OCI-LY7 (cell line): ENCODE data around the gene ZNF836. TPM values are rescaled to one million over a fixed set of nuclear protein-coding genes. Genes with fewer than 3 reads are reported as not detected.

ENCODE experiments used
- BruUV-seq: library from RNA; stranded (reverse); fragments of 400-500 nt; replicated peaks from 2 replicates; lab custom pipeline; 2021; lab: Mats Ljungman, UMichigan
- CTCF ChIA-PET: fragments of 300-600 bp; sonication (Branson Sonifier 250); formaldehyde crosslinking; loops from one replicate; lab custom pipeline; 2022; ENCODE audit warnings: antibody characterized with exemption; ENCODE audit not compliant: unreplicated experiment; lab: Charles Lee
- POLR2A ChIA-PET: fragments of 300-600 bp; sonication (Branson Sonifier 250); formaldehyde crosslinking; loops from one replicate; lab custom pipeline; 2022; ENCODE audit warnings: antibody characterized with exemption; lab: Charles Lee
- DNase-seq: peaks from one replicate; pipeline ENCODE4 v3.0.0-alpha.2; 2015; ENCODE audit warnings: low spot score
- H2AFZ ChIP-seq: fragments of 200-600 bp; sonication (generic), shearing (Covaris generic); 2 replicates; pipeline ENCODE4 v1.6.1; 2014; ENCODE audit warnings: mild to moderate bottlenecking, antibody characterized with exemption, low read length, moderate library complexity
- H3K27ac ChIP-seq: fragments of 200-600 bp; sonication (generic); 2 replicates; pipeline ENCODE4 v1.5.1; 2014; ENCODE audit warnings: mixed run types, low read depth, mild to moderate bottlenecking, moderate library complexity, low read length, inconsistent platforms; ENCODE audit not compliant: poor library complexity, severe bottlenecking
- H3K36me3 ChIP-seq: fragments of 200-600 bp; sonication (generic); 2 replicates; pipeline ENCODE4 v1.6.1; 2014; ENCODE audit warnings: mild to moderate bottlenecking, antibody characterized with exemption, low read length, moderate library complexity, mixed read lengths; ENCODE audit not compliant: insufficient read depth
- H3K4me1 ChIP-seq: fragments of 200-600 bp; sonication (generic); 2 replicates; pipeline ENCODE4 v1.5.1; 2014; ENCODE audit warnings: mild to moderate bottlenecking, low read length; ENCODE audit not compliant: insufficient read depth, poor library complexity, severe bottlenecking
- H3K4me2 ChIP-seq: fragments of 200-600 bp; sonication (generic); 2 replicates; pipeline ENCODE4 v1.6.1; 2014; ENCODE audit warnings: mild to moderate bottlenecking, low read length
- H3K4me3 ChIP-seq: fragments of 200-600 bp; sonication (generic); 2 replicates; pipeline ENCODE4 v1.5.1; 2014; ENCODE audit warnings: mild to moderate bottlenecking, low read depth, low read length; ENCODE audit not compliant: poor library complexity, severe bottlenecking
- H3K79me2 ChIP-seq: fragments of 200-600 bp; sonication (generic); 2 replicates; pipeline ENCODE4 v1.6.1; 2016; ENCODE audit warnings: low read depth, mild to moderate bottlenecking, low read length, moderate library complexity, mixed read lengths; ENCODE audit not compliant: insufficient read depth
- H3K9me2 ChIP-seq: fragments of 200-600 bp; sonication (generic); 2 replicates; pipeline ENCODE4 v1.6.1; 2016; ENCODE audit warnings: mild to moderate bottlenecking, low read length, mixed read lengths; ENCODE audit not compliant: insufficient read depth
- H3K9me3 ChIP-seq: fragments of 200-600 bp; sonication (generic); 2 replicates; pipeline ENCODE4 v1.6.1; 2014; ENCODE audit warnings: mild to moderate bottlenecking, mixed run types, low read length, mixed read lengths
- H4K20me1 ChIP-seq: fragments of 200-600 bp; sonication (generic); 2 replicates; pipeline ENCODE4 v1.6.1; 2014; ENCODE audit warnings: mild to moderate bottlenecking, antibody characterized with exemption, low read length, moderate library complexity, mixed read lengths; ENCODE audit not compliant: insufficient read depth
- EZH2phosphoT487 ChIP-seq: fragments of 200-600 bp; sonication (generic); IDR thresholded peaks from 2 replicates; pipeline ENCODE4 v1.6.1; 2018; ENCODE audit warnings: low read depth, borderline replicate concordance, mild to moderate bottlenecking, mixed run types, antibody characterized with exemption, low read length, moderate library complexity, mixed read lengths
- intact Hi-C: fragments of 100-400 bp; cut with micrococcal nuclease; formaldehyde crosslinking; loops from one replicate; pipeline ENCODE4 v1.10.0; 2022; ENCODE audit not compliant: unreplicated experiment
- total RNA-seq, 2 experiments: library from RNA; depleted of rRNA in 1 of 2; stranded (reverse); fragments of >200 nt in 1 of 2; shearing (Covaris generic) in 1 of 2; gene quantifications; 2 replicates each; pipeline ENCODE4 v1.2.3, GENCODE V29; 2014 to 2022
- TF ChIP-seq, protein P1 (sequence below): fragments of 200-600 bp; sonication (generic); conservative IDR thresholded peaks from 2 replicates; pipeline ENCODE4 v1.5.1; 2014; ENCODE audit warnings: mild to moderate bottlenecking, antibody characterized with exemption, low read length, moderate library complexity, mixed read lengths

ZNF836 gene
- total RNA-seq, 2 experiments from 2014 or later: 8.0 to 14.8 TPM

DNA sequence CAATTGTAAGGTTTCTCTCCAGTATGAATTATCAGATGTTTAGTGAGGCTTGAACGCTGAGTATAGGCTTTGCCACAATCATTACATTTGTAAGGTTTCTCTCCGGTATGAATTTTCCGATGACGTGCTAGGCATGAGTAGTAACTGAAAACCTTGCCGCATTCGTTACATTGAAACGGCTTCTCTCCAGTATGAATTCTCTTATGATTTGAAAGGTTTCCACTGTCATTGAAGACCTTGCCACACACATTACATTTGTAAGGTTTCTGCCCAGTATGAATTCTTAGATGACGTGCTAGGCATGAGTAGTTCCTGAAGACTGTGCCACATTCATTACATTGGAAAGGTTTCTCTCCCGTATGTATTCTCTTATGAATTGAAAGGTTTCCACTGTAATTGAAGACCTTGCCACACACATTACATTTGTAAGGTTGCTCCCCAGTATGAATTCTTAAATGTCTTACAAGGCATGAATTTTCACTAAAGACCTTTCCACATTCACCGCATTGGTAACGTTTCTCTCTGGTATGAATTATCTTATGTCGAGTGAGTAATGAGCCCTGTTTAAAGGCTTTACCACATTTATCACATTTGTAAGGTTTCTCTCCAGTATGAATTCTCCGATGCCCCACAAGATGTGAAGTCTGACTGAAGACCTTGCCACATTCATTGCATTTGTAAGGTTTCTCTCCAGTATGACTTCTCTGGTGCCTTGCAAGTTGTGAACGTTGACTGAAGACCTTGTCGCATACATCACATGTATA, 15.6 kb downstream of the ZNF836 start:
- Histone ChIP-seq H3K4me1 (no peaks in the 10 kb centered on the region), H3K9me3 (peaks cover 59% of the 10 kb centered on the region), H3K79me2 (no peaks in the 10 kb centered on the region), H3K9me2 (no peaks in the 10 kb centered on the region), H3K36me3 (peaks cover 46% of the 10 kb centered on the region), H3K27ac (no peak overlapping the region), H4K20me1 (no peaks in the 10 kb centered on the region), H3K4me3 (no peak overlapping the region), H2AFZ (no peak overlapping the region), H3K4me2 (no peak overlapping the region)
- no peak for TF ChIP-seq EZH2phosphoT487
- TF ChIP-seq, protein P1, sequence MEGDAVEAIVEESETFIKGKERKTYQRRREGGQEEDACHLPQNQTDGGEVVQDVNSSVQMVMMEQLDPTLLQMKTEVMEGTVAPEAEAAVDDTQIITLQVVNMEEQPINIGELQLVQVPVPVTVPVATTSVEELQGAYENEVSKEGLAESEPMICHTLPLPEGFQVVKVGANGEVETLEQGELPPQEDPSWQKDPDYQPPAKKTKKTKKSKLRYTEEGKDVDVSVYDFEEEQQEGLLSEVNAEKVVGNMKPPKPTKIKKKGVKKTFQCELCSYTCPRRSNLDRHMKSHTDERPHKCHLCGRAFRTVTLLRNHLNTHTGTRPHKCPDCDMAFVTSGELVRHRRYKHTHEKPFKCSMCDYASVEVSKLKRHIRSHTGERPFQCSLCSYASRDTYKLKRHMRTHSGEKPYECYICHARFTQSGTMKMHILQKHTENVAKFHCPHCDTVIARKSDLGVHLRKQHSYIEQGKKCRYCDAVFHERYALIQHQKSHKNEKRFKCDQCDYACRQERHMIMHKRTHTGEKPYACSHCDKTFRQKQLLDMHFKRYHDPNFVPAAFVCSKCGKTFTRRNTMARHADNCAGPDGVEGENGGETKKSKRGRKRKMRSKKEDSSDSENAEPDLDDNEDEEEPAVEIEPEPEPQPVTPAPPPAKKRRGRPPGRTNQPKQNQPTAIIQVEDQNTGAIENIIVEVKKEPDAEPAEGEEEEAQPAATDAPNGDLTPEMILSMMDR: no peak
- intact Hi-C loops: no loop called here
- no TSS peak for BruUV-seq
- CTCF ChIA-PET: no interaction called here
- POLR2A ChIA-PET: no interaction called here
- no peak for DNase-seq

DNA sequence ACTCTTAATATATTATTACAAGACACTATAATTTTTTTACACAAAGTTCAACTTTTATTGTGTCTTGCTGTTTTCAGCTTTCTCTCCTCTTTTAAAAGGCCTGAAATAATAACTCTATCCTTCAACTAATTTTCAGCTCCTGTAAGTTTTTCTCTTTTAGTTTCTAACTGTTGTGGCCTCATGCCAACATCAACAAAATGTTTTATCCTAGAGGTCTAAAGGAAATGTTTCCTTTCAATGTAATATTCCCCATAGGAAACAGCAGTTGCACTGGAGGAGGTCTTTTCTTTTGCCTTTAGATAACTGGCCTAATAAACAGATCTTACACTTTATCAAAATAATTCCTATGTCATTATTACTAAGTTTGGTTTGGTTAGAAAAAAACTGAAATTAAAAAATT, 23.2 kb downstream of the ZNF836 start:
- CTCF ChIA-PET: no interaction called here
- no peak for TF ChIP-seq EZH2phosphoT487
- TF ChIP-seq, protein P1: no peak
- POLR2A ChIA-PET: no interaction called here
- intact Hi-C loops: no loop called here
- peaks cover 18% of the 10 kb centered on the region for H3K9me3 ChIP-seq
- no peak overlapping the region for H3K4me3 ChIP-seq
- no peaks in the 10 kb centered on the region for H3K79me2 ChIP-seq
- no peak overlapping the region for H3K27ac ChIP-seq
- no peaks in the 10 kb centered on the region for H3K36me3 ChIP-seq
- no peaks in the 10 kb centered on the region for H3K9me2 ChIP-seq
- no peak overlapping the region for H3K4me2 ChIP-seq
- no TSS peak for BruUV-seq
- no peak for DNase-seq
- H2AFZ ChIP-seq: no peak overlapping the region
- peaks cover 10% of the 10 kb centered on the region for H3K4me1 ChIP-seq
- no peaks in the 10 kb centered on the region for H4K20me1 ChIP-seq

DNA sequence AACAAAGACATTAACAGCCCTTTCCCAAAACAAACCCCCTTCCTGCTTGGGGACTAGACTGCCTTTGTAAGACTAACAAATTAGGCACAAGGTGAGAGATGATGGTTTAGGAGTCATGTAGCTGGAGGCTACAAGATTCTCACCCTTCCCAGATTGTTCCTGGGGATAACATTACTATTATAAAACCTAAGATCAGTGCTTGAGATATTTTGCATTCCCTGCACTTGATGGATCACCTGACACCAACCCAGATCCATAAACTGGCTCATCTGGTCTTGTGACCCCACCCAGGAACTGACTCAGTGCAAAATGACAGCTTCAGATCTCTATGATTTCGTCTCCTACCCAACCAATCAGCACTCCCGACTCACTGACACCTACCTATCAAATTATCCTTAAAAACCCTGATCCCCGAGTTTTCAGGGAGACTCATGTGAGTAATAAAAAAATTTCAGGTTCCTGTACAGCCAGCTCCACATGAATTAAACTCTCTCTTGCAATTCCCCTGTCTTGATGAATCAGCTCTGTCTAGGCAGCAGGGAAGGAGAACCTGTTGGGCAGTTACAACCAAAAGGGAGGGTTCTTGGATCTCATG, 29.3 kb downstream of the ZNF836 start:
- Histone ChIP-seq H3K27ac (no peak overlapping the region), H3K4me1 (peaks cover 25% of the 10 kb centered on the region), H3K9me2 (no peaks in the 10 kb centered on the region), H3K4me2 (no peak overlapping the region), H2AFZ (no peak overlapping the region), H3K36me3 (no peaks in the 10 kb centered on the region), H3K4me3 (no peak overlapping the region), H3K79me2 (peaks cover 9% of the 10 kb centered on the region; the same call in 1 of the 2 replicates), H3K9me3 (no peaks in the 10 kb centered on the region; the same call in 1 of the 2 replicates), H4K20me1 (no peaks in the 10 kb centered on the region)
- BruUV-seq: no TSS peak
- intact Hi-C loops: no loop called here
- no peak for TF ChIP-seq EZH2phosphoT487
- TF ChIP-seq, protein P1: no peak
- ChIA-PET POLR2A (no interaction called here), CTCF (no interaction called here)
- DNase-seq: no peak
